ENCODE results near the gene SUGP2.

SUGP2 gene

GRCh38 chr19:18989316-18989715 is 44.0 kb downstream of the SUGP2 start:
- no peak for DNase-seq

- DNase-seq, result no peak
These were observed 45.9 kb downstream of the SUGP2 start for GRCh38 chr19:18987456-18987855.

GRCh38 chr19:18985257-18985656 is 48.1 kb downstream of the SUGP2 start:
- no peak for DNase-seq

DNA sequence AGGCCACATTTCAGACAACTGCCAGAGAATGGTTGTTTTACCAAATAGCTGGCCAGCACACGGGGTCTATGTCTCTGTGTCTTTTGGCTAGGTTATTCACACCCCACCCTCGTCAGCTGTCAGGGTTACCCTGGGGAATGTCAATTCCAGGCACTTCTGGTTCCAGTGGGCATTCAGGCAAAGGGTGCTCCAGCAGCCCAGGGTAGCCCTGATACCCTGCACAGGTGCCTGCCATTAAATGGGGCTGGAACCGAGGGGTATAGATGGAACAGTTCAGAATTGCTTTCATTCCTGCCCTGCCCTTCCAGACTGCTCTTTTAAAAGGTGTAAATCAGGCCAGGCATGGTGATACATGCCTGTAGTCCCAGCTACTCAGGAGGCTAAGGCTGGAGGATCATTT is 49.1 kb downstream of the SUGP2 start:
- no peak for DNase-seq

DNA sequence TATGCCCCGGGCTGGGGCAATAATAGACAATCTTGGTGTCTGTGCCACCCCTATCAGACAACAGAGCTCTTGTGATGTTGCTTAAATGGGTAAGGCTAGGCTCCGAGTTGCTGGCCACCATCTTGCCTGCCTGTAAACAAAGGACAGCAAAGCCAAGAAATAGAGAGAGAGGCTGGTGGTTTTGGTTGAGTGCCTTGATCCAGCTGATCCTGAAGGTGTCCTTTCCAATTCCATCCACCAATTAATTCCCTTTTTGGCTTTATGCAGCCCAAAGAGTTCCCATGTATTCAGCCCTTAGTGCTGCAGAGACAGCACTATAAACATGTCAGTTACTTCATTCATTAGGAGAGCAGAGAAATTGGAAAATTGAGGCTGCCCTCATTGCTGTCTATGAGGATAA is 50.6 kb downstream of the SUGP2 start:
- no peak for DNase-seq

DNA sequence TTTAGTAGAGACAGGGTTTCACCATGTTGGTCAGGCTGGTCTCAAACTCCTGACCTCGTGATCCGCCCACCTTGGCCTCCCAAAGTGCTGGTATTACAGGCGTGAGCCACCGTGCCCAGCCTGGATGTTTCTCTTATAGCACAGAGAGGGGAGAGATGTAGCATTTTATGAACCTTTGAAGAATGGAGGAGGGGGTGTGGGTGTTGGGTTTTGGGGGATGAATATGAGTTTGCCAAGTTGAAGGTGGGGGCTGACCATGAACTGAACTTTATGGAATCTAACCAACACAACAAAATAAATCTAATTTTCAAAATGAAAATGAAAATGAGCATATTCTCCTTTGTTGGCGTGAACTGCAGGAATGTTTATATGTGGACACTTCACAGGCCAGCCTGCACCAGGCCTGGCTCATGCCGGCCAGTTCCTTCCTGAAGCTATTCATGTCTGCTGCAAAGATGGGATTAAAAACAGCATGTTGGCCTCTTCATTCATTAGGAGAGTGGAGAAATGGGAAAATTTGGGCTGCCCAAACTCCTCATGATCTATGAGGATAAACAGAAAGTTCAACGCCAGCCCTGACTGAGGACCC is 52.8 kb downstream of the SUGP2 start:
- no peak for DNase-seq

- no peak for DNase-seq
These were observed 54.7 kb downstream of the SUGP2 start for GRCh38 chr19:18978616-18979015.

DNA sequence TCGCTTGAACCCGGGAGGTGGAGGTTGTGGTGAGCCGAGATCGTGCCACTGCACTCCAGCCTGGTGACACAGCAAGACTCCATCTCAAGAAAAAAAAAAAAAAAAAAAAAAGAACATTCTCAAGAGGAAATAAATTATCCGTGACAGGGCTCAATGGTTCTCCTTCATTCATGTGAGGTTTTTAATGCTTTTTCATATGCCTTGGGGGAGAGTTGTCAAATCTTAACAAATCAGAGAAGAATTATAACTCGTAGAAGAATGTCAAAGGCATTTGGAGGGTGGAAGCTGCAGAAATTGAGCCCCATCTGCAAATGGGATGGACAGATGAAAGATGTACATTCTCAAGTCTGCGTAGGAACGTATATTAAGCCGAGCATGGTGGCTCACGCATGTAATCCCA is 57.4 kb downstream of the SUGP2 start:
- DNase-seq, result no peak

- DNase-seq, result no peak
These were observed 58.3 kb downstream of the SUGP2 start for GRCh38 chr19:18975011-18975410.

DNA sequence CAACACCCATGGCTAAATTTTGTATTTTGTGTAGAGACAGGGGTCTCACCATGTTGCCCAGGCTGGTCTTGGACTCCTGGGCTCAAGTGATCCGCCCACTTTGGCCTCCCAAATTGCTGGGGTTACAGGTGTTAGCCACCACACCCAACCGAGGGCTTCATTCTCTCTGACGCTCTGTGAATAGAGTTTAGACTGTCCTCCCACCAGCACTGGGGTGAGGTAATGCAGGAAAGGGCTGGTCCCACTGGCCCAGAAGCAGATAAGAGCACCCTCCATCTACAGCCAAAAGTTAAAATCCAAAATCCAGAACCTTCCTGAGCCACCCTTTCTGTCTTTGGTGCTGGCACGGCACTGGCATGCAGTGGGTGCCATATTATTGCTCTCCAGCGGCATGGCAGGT is 60.5 kb downstream of the SUGP2 start:
- DNase-seq, result no peak

GRCh38 chr19:18972301-18972811 is 61.0 kb downstream of the SUGP2 start:
- no peak for DNase-seq

- no peak for DNase-seq
These were observed 63.2 kb downstream of the SUGP2 start for GRCh38 chr19:18969931-18970659.

- DNase-seq, result no peak
These were observed 65.8 kb downstream of the SUGP2 start for GRCh38 chr19:18967358-18968146.

DNA sequence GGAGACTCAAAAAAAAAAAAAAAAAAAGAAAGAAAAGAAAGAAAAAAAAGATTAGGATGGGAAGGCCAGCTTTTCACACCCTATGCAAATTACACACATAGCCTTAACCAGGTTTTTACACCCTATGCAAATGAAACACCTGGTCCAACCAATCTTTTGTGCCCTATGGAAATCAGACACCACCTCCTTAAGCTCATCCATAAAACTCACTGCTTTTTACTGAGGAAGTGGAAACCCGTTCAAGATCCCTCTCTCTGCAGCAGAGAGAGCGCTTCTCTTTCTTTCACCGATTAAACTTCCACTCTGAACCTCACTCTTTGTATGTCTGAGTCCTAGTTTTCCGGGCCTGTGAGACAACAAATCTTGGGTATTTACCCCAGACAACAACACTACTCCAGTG is 67.0 kb downstream of the SUGP2 start:
- no peak for DNase-seq

GRCh38 chr19:18964121-18964520 is 69.2 kb downstream of the SUGP2 start:
- no peak for DNase-seq

- DNase-seq, result peak; percentile 48
These were observed 71.3 kb downstream of the SUGP2 start for GRCh38 chr19:18961767-18962620.

DNA sequence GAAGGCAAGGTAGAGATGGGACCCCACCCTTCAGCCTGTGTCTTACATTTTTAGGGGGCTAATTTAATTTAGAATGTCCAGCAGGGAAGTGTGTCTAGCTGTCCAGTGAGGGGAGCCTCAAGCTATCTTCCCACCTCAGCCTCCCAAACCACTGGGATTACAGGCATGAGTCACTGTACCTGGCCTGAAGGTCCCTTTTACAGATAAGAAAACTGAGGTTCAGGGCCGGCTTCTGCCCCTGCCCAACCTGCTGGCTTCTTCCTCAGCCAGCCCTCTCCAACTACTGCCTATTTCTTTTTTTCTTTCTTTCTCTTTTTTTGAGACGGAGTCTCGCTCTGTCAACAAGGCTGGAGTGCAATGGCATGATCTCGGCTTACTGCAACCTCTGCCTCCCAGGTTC is 72.9 kb downstream of the SUGP2 start:
- DNase-seq, result no peak

GRCh38 chr19:18955042-18955441 is 78.3 kb downstream of the SUGP2 start:
- no peak for DNase-seq

DNA sequence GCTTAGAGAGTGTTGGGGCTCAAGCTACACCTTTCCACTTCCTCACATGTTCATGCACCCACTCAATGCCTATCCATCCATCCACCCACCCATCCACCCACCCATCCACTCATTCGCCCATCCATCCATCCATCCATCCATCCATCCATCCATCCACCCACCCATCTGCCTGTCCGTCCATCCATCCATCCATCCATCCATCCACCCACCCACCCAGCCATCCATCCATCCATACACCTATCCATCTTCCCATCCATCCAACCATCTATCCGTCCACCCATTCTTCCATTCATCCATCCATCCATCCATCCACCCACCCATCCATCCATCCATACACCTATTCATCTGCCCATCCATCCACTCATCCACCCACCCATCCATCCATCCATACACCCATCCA is 79.2 kb downstream of the SUGP2 start:
- no peak for DNase-seq

GRCh38 chr19:18952364-18953003 is 80.8 kb downstream of the SUGP2 start:
- peak; percentile 30 for DNase-seq

DNA sequence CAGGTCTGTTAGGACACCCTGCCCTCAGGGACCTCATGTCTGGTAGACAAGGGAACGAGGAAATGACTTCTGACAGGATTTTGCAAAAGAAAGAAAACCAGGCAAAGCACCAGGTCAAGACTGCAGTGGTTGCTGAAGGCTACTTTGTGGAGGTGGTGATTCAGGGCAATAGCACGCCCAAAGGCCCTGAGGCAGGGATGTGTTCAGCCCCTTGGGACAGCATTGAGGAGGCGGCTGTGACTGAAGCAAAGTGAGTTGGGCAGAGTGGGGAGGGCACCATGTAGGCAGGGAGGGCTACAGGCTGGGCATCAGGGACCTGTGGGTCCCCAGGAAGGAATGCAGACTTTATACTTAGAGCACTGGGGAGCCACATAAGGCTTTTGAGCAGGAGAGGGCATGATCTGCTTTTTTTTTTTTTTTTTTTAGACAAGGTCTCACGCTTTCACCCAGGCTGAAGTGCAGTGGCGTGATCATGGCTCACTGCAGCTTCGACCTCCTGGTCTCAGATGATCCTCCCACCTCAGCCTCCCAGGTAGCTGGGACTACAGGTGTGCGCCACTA is 81.5 kb downstream of the SUGP2 start:
- no peak for DNase-seq

GRCh38 chr19:18949858-18950257 is 83.5 kb downstream of the SUGP2 start:
- DNase-seq, result no peak

Data from NCI-H2171 (cell line).